Retinal pigment epithelial cell (primary cell): ENCODE data around the gene GATAD2A.

Source experiments
- DNase-seq: peaks from one replicate; pipeline ENCODE4 v3.0.0-alpha.2; 2010; ENCODE audit warnings: low read depth
- H3K4me3 ChIP-seq: 2 replicates; pipeline ENCODE4 v1.5.1; 2011; ENCODE audit warnings: mild to moderate bottlenecking, low read length, control low read depth, moderate library complexity
- CTCF ChIP-seq: conservative IDR thresholded peaks from 2 replicates; pipeline ENCODE4 v1.5.1; 2011; ENCODE audit warnings: low read depth, low read length, control low read depth, inconsistent platforms

Gene GATAD2A

DNA sequence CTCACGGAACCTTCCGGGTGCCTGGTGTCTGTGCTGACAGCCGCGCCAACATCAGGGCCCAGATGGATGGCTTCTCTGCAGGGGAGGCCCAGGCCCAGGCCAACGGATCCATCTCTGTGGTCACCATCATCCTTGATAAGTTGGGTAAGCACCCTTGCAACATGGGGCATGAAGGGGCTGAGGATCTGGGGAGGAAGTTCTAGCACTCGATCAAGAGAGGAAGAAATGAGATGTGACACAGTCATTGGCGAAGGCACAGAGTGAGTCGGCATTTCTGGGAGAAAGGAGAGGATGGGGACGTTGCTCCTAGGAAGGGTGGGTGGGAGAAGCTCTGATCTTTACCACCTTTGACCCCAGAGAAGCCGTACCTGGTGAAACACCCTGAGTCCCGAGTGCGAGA lies 137.0 kb downstream of the GATAD2A start:
- H3K4me3 ChIP-seq, result no peak overlapping the region
- no peak for DNase-seq
- no peak for TF ChIP-seq CTCF

DNA sequence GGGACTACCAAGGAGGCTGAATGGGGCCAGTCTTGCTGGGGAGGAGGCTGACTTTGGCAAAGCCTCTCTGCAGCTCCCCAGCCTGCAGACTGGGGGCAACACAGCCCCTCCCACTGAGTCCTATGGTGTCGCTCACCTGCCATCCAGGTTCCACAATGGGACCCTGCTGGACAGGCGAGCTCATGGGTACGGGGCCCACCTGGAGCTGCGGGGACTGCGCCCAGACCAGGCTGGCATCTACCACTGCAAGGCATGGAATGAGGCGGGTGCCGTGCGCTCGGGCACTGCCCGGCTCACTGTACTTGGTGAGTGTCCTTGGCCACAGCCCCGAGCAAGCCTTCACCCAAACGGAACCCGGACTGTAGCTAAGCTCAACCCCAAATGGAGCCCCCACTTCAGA lies 137.6 kb downstream of the GATAD2A start:
- DNase-seq, result no peak
- TF ChIP-seq CTCF, result no peak
- H3K4me3 ChIP-seq, result no peak overlapping the region

GRCh38 chr19:19543640-19544039 lies 138.2 kb downstream of the GATAD2A start:
- no peak for DNase-seq
- H3K4me3 ChIP-seq, result no peak overlapping the region
- TF ChIP-seq CTCF, result no peak

GRCh38 chr19:19544257-19544953 lies 138.9 kb downstream of the GATAD2A start:
- no peak for DNase-seq
- no peak for TF ChIP-seq CTCF
- H3K4me3 ChIP-seq, result no peak overlapping the region

DNA sequence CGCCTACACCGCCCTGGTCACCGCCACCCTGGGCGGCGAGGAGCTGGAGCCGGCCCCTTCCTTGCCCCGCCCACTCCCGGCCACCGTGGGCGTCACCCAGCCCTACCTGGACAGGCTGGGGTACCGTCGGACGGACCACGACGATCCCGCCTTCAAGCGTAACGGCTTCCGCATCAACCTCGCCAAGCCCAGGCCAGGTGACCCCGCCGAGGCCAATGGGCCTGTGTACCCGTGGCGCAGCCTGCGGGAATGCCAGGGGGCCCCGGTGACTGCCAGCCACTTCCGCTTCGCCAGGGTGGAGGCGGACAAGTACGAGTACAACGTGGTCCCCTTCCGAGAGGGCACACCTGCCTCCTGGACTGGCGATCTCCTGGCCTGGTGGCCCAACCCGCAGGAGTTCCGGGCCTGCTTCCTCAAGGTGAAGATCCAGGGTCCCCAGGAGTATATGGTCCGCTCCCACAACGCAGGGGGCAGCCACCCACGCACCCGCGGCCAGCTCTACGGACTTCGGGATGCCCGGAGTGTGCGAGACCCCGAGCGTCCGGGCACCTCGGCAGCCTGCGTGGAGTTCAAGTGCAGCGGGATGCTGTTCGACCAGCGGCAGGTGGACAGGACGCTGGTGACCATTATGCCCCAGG lies 139.6 kb downstream of the GATAD2A start:
- H3K4me3 ChIP-seq, result no peak overlapping the region
- TF ChIP-seq CTCF, result no peak
- DNase-seq, result no peak

GRCh38 chr19:19545707-19546106 lies 140.2 kb downstream of the GATAD2A start:
- no peak for DNase-seq
- no peak overlapping the region for H3K4me3 ChIP-seq
- no peak for TF ChIP-seq CTCF

DNA sequence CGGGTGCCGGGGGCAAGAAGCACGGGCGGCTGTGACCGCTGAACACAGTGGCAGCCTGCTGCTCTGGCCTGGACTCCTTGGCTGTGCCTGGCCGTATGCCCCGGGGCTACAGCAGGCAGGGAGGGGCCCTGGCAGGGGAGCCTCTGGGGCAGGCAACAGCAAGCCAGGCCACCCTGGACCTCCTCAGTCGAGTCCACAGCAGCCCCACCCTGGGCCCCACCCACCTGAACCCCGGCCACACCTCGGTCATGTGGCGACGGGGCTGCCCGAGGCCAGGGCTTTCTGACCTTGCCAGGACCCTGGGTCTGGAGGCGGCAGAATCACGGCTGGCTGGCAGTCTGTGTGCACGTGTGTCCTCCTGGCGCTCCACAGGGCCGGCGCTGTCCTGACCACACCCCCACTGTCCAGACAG lies 141.3 kb downstream of the GATAD2A start:
- DNase-seq, result no peak
- TF ChIP-seq CTCF, result no peak
- no peak overlapping the region for H3K4me3 ChIP-seq
